ENCODE data around the gene MSL1.

Gene MSL1

GRCh38 chr17:40135817-40136216 is 14.0 kb downstream of the MSL1 start:
- POLR2A ChIA-PET: interaction anchor here (4.1 kb wide), 1 partner anchor 22 kb away, joined by 22 read pairs; no protein-coding TSS in a partner anchor
- H3K36me3 ChIP-seq (ENCODE audit: control insufficient read depth in 2 of 2, insufficient read depth in 1 of 2, low read length in 2 of 2): peaks cover 70 to 75% of the 10 kb centered on the region in 2 experiments
- CTCF ChIA-PET: interaction anchor here (1.0 to 4.1 kb wide), 2 partner anchors 23 to 56 kb away, joined by 3 to 26 read pairs; no protein-coding TSS in a partner anchor
- H3K27ac ChIP-seq (ENCODE audit: extremely low read depth, low read depth, low read length): no peak overlapping the region
- TF ChIP-seq PRDM10 (tag by site-specific recombination; IDR thresholded peaks at IDR 0.05) (no peak), PRDM1 (tag by site-specific recombination; IDR thresholded peaks at IDR 0.05) (peak; percentile 33; the same call in 1 of the 2 replicates)
- no peak overlapping the region for H3K4me3 ChIP-seq (ENCODE audit: low read depth, low read length)
- no peaks in the 10 kb centered on the region for H3K9me3 ChIP-seq (ENCODE audit: control insufficient read depth, insufficient read depth, low read depth, low read length)
- peaks cover 3% of the 10 kb centered on the region; the same call in 1 of the 2 replicates for H3K4me1 ChIP-seq (ENCODE audit: control insufficient read depth, insufficient read depth, low read length)

GRCh38 chr17:40139566-40140058 is 17.8 kb downstream of the MSL1 start:
- H3K4me3 ChIP-seq (ENCODE audit: low read depth, low read length): peak overlapping the region; percentile 37
- peak overlapping the region; percentile 85 for H3K27ac ChIP-seq (ENCODE audit: extremely low read depth, low read depth, low read length)
- peaks cover 8% of the 10 kb centered on the region for H3K4me1 ChIP-seq (ENCODE audit: control insufficient read depth, insufficient read depth, low read length)
- POLR2A ChIA-PET: interaction anchor here (0.5 to 5.2 kb wide), 27 partner anchors 8 to 502 kb away, joined by 3 to 109 read pairs (median 4); partner anchors contain the start of genes MED24, MSL1, NR1D1 and STARD3
- H3K36me3 ChIP-seq (ENCODE audit: control insufficient read depth in 2 of 2, insufficient read depth in 1 of 2, low read length in 2 of 2): peaks cover 58 to 70% of the 10 kb centered on the region in 2 experiments
- no peaks in the 10 kb centered on the region for H3K9me3 ChIP-seq (ENCODE audit: control insufficient read depth, insufficient read depth, low read depth, low read length)
- CTCF ChIA-PET: interaction anchor here (0.6 to 2.4 kb wide), 11 partner anchors 15 to 304 kb away, joined by 3 to 19 read pairs (median 4); no protein-coding TSS in a partner anchor
- peak; percentile 100 for TF ChIP-seq ZNF121 (tag by site-specific recombination; IDR thresholded peaks at IDR 0.05)
- no peak for TF ChIP-seq ZNF146 (tag by site-specific recombination; IDR thresholded peaks at IDR 0.05)
- no peak for TF ChIP-seq ZNF48 (tag by site-specific recombination; IDR thresholded peaks at IDR 0.05)
- no peak for TF ChIP-seq ZNF791 (tag by site-specific recombination; IDR thresholded peaks at IDR 0.05)
- peak; percentile 73 for TF ChIP-seq ZNF600 (tag by site-specific recombination; IDR thresholded peaks at IDR 0.05)
- no peak for TF ChIP-seq ZNF214 (tag by site-specific recombination; IDR thresholded peaks at IDR 0.05; ENCODE audit: borderline replicate concordance)
- no peak for TF ChIP-seq ZNF692 (tag by site-specific recombination; IDR thresholded peaks at IDR 0.05)
- peak; percentile 52 for TF ChIP-seq ZNF335 (tag by site-specific recombination; conservative IDR thresholded peaks at IDR 0.05)
- TF ChIP-seq ZNF660 (tag by site-specific recombination; IDR thresholded peaks at IDR 0.05): peak; percentile 29
- no peak for TF ChIP-seq ZNF768 (tag by site-specific recombination; IDR thresholded peaks at IDR 0.05)
- TF ChIP-seq PRDM1 (tag by site-specific recombination; IDR thresholded peaks at IDR 0.05): peak; percentile 59; the same call in 1 of the 2 replicates
- no peak for TF ChIP-seq SALL2 (tag by site-specific recombination; IDR thresholded peaks at IDR 0.05; ENCODE audit: borderline replicate concordance)
- TF ChIP-seq PATZ1 (tag by site-specific recombination; IDR thresholded peaks at IDR 0.05): no peak

All from HEK293 (cell line).